Measurements from ENCODE around the gene IGLL5.

IGLL5 gene

GRCh38 chr22:22934543-22935055, 47.0 kb downstream of the IGLL5 start:
- H3K4me3 ChIP-seq (ENCODE audit: low read depth in 1 of 2, low read length in 2 of 2) = no peak overlapping the region
- no peaks in the 10 kb centered on the region for H3K9me3 ChIP-seq (ENCODE audit: control insufficient read depth in 1 of 2, low read length in 2 of 2)
- no peak overlapping the region for H3K9ac ChIP-seq (ENCODE audit: low read depth in 1 of 2, low read length in 2 of 2)
- H3K4me1 ChIP-seq (ENCODE audit: control insufficient read depth in 1 of 2, insufficient read depth in 2 of 2, low read length in 2 of 2) = no peaks in the 10 kb centered on the region
- no peaks in the 10 kb centered on the region for H3K36me3 ChIP-seq (ENCODE audit: control insufficient read depth in 1 of 2, insufficient read depth in 2 of 2, low read length in 2 of 2)
- no peaks in the 10 kb centered on the region for H3K27me3 ChIP-seq (ENCODE audit: control insufficient read depth in 1 of 2, insufficient read depth in 2 of 2, low read length in 2 of 2)
- H3K27ac ChIP-seq (ENCODE audit: low read depth, low read length) = no peak overlapping the region

- Histone ChIP-seq H3K9ac (ENCODE audit: low read depth in 1 of 2, low read length in 2 of 2) (no peak overlapping the region), H3K4me1 (ENCODE audit: control insufficient read depth in 1 of 2, insufficient read depth in 2 of 2, low read length in 2 of 2) (no peaks in the 10 kb centered on the region), H3K4me3 (ENCODE audit: low read depth in 1 of 2, low read length in 2 of 2) (no peak overlapping the region), H3K27ac (ENCODE audit: low read depth, low read length) (no peak overlapping the region), H3K36me3 (ENCODE audit: control insufficient read depth in 1 of 2, insufficient read depth in 2 of 2, low read length in 2 of 2) (no peaks in the 10 kb centered on the region), H3K27me3 (ENCODE audit: control insufficient read depth in 1 of 2, insufficient read depth in 2 of 2, low read length in 2 of 2) (no peaks in the 10 kb centered on the region), H3K9me3 (ENCODE audit: control insufficient read depth in 1 of 2, low read length in 2 of 2) (no peaks in the 10 kb centered on the region)
These were observed 47.5 kb downstream of the IGLL5 start for GRCh38 chr22:22935056-22935545.

- Histone ChIP-seq H3K4me1 (ENCODE audit: control insufficient read depth in 1 of 2, insufficient read depth in 2 of 2, low read length in 2 of 2) (no peaks in the 10 kb centered on the region), H3K27ac (ENCODE audit: low read depth, low read length) (no peak overlapping the region), H3K9me3 (ENCODE audit: control insufficient read depth in 1 of 2, low read length in 2 of 2) (no peaks in the 10 kb centered on the region), H3K9ac (ENCODE audit: low read depth in 1 of 2, low read length in 2 of 2) (no peak overlapping the region), H3K27me3 (ENCODE audit: control insufficient read depth in 1 of 2, insufficient read depth in 2 of 2, low read length in 2 of 2) (no peaks in the 10 kb centered on the region), H3K4me3 (ENCODE audit: low read depth in 1 of 2, low read length in 2 of 2) (no peak overlapping the region), H3K36me3 (ENCODE audit: control insufficient read depth in 1 of 2, insufficient read depth in 2 of 2, low read length in 2 of 2) (no peaks in the 10 kb centered on the region)
These were observed 48.0 kb downstream of the IGLL5 start for GRCh38 chr22:22935546-22936157.

GRCh38 chr22:22936180-22936914, 48.7 kb downstream of the IGLL5 start:
- Histone ChIP-seq H3K4me3 (ENCODE audit: low read depth in 1 of 2, low read length in 2 of 2) (no peak overlapping the region), H3K27ac (ENCODE audit: low read depth, low read length) (no peak overlapping the region), H3K36me3 (ENCODE audit: control insufficient read depth in 1 of 2, insufficient read depth in 2 of 2, low read length in 2 of 2) (no peaks in the 10 kb centered on the region), H3K27me3 (ENCODE audit: control insufficient read depth in 1 of 2, insufficient read depth in 2 of 2, low read length in 2 of 2) (no peaks in the 10 kb centered on the region), H3K9me3 (ENCODE audit: control insufficient read depth in 1 of 2, low read length in 2 of 2) (no peaks in the 10 kb centered on the region), H3K4me1 (ENCODE audit: control insufficient read depth in 1 of 2, insufficient read depth in 2 of 2, low read length in 2 of 2) (no peaks in the 10 kb centered on the region), H3K9ac (ENCODE audit: low read depth in 1 of 2, low read length in 2 of 2) (no peak overlapping the region)

- no peaks in the 10 kb centered on the region for H3K27me3 ChIP-seq (ENCODE audit: control insufficient read depth in 1 of 2, insufficient read depth in 2 of 2, low read length in 2 of 2)
- no peak overlapping the region for H3K27ac ChIP-seq (ENCODE audit: low read depth, low read length)
- no peaks in the 10 kb centered on the region for H3K9me3 ChIP-seq (ENCODE audit: control insufficient read depth in 1 of 2, low read length in 2 of 2)
- H3K36me3 ChIP-seq (ENCODE audit: control insufficient read depth in 1 of 2, insufficient read depth in 2 of 2, low read length in 2 of 2) = no peaks in the 10 kb centered on the region
- H3K9ac ChIP-seq (ENCODE audit: low read depth in 1 of 2, low read length in 2 of 2) = no peak overlapping the region
- H3K4me3 ChIP-seq (ENCODE audit: low read depth in 1 of 2, low read length in 2 of 2) = no peak overlapping the region
- no peaks in the 10 kb centered on the region for H3K4me1 ChIP-seq (ENCODE audit: control insufficient read depth in 1 of 2, insufficient read depth in 2 of 2, low read length in 2 of 2)
These were observed 49.5 kb downstream of the IGLL5 start for GRCh38 chr22:22936915-22937656.

GRCh38 chr22:22937894-22938480, 50.4 kb downstream of the IGLL5 start:
- Histone ChIP-seq H3K4me1 (ENCODE audit: control insufficient read depth in 1 of 2, insufficient read depth in 2 of 2, low read length in 2 of 2) (no peaks in the 10 kb centered on the region), H3K27ac (ENCODE audit: low read depth, low read length) (no peak overlapping the region), H3K27me3 (ENCODE audit: control insufficient read depth in 1 of 2, insufficient read depth in 2 of 2, low read length in 2 of 2) (no peaks in the 10 kb centered on the region), H3K4me3 (ENCODE audit: low read depth in 1 of 2, low read length in 2 of 2) (no peak overlapping the region), H3K9me3 (ENCODE audit: control insufficient read depth in 1 of 2, low read length in 2 of 2) (no peaks in the 10 kb centered on the region), H3K9ac (ENCODE audit: low read depth in 1 of 2, low read length in 2 of 2) (no peak overlapping the region), H3K36me3 (ENCODE audit: control insufficient read depth in 1 of 2, insufficient read depth in 2 of 2, low read length in 2 of 2) (no peaks in the 10 kb centered on the region)

GRCh38 chr22:22938672-22939587, 51.3 kb downstream of the IGLL5 start:
- Histone ChIP-seq H3K27me3 (ENCODE audit: control insufficient read depth in 1 of 2, insufficient read depth in 2 of 2, low read length in 2 of 2) (no peaks in the 10 kb centered on the region), H3K4me1 (ENCODE audit: control insufficient read depth in 1 of 2, insufficient read depth in 2 of 2, low read length in 2 of 2) (no peaks in the 10 kb centered on the region), H3K27ac (ENCODE audit: low read depth, low read length) (no peak overlapping the region), H3K4me3 (ENCODE audit: low read depth in 1 of 2, low read length in 2 of 2) (no peak overlapping the region), H3K36me3 (ENCODE audit: control insufficient read depth in 1 of 2, insufficient read depth in 2 of 2, low read length in 2 of 2) (no peaks in the 10 kb centered on the region), H3K9ac (ENCODE audit: low read depth in 1 of 2, low read length in 2 of 2) (no peak overlapping the region), H3K9me3 (ENCODE audit: control insufficient read depth in 1 of 2, low read length in 2 of 2) (no peaks in the 10 kb centered on the region)

- no peaks in the 10 kb centered on the region for H3K4me1 ChIP-seq (ENCODE audit: control insufficient read depth in 1 of 2, insufficient read depth in 2 of 2, low read length in 2 of 2)
- no peaks in the 10 kb centered on the region for H3K36me3 ChIP-seq (ENCODE audit: control insufficient read depth in 1 of 2, insufficient read depth in 2 of 2, low read length in 2 of 2)
- no peaks in the 10 kb centered on the region for H3K27me3 ChIP-seq (ENCODE audit: control insufficient read depth in 1 of 2, insufficient read depth in 2 of 2, low read length in 2 of 2)
- H3K27ac ChIP-seq (ENCODE audit: low read depth, low read length) = no peak overlapping the region
- no peaks in the 10 kb centered on the region for H3K9me3 ChIP-seq (ENCODE audit: control insufficient read depth in 1 of 2, low read length in 2 of 2)
- H3K4me3 ChIP-seq (ENCODE audit: low read depth in 1 of 2, low read length in 2 of 2) = no peak overlapping the region
- no peak overlapping the region for H3K9ac ChIP-seq (ENCODE audit: low read depth in 1 of 2, low read length in 2 of 2)
These were observed 52.2 kb downstream of the IGLL5 start for GRCh38 chr22:22939588-22940368.

All from duodenal mucosa (tissue), 2 donors.